ENCODE data around the gene SAP30BP. TPM values are rescaled to one million over a fixed set of nuclear protein-coding genes. Genes with fewer than 3 reads are reported as not detected.

The SAP30BP gene
- total RNA-seq, 1 experiment from 2014 or later = 149 TPM

DNA sequence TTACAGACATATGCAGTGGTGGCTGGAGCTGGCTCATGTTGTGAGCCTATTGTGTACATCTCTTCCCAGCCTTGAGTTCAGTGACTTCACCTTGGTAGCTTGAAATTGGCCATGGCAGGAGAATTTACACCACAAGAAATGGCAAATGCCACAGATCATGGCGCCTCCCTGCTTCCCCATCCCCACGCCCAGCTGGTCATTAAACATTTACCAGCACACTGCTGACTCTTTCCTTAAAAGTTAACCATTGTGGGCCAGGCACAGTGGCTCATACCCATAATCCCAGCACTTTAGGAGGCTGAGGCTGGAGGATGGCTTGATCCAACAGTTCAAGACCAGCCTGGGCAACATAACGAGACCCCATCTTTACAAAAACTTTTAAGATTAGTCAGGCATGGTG lies 31.5 kb downstream of the SAP30BP start:
- BruUV-seq (replicated peaks) = no TSS peak
- TF ChIP-seq CBX3 (IDR thresholded peaks at IDR 0.05; ENCODE audit: low read depth) (no peak), POLR2A (IDR thresholded peaks at IDR 0.05; ENCODE audit: borderline replicate concordance, extremely low read depth, insufficient read depth, insufficient read length) (no peak), RAD21 (IDR thresholded peaks at IDR 0.05; ENCODE audit: low read depth) (no peak), TCF7L2 (IDR thresholded peaks at IDR 0.05; ENCODE audit: borderline replicate concordance, extremely low read depth, insufficient read depth, insufficient read length) (no peak), EGR1 (IDR thresholded peaks at IDR 0.05; ENCODE audit: low read depth) (no peak), ELF1 (IDR thresholded peaks at IDR 0.05; ENCODE audit: borderline replicate concordance, low read depth) (no peak), ZNF274 (IDR thresholded peaks at IDR 0.05; ENCODE audit: low read depth, low read length) (no peak), ZFX (IDR thresholded peaks at IDR 0.05) (no peak), JUND (IDR thresholded peaks at IDR 0.05) (no peak), FOSL1 (IDR thresholded peaks at IDR 0.05; ENCODE audit: low read depth) (no peak), POLR2AphosphoS5 (IDR thresholded peaks at IDR 0.05; ENCODE audit: low read depth, low read length) (no peak), EZH2phosphoT487 (IDR thresholded peaks at IDR 0.05; ENCODE audit: borderline replicate concordance) (no peak), YY1 (IDR thresholded peaks at IDR 0.05; ENCODE audit: extremely low read depth, insufficient replicate concordance, low read depth, low read length) (no peak), SIN3A (IDR thresholded peaks at IDR 0.05; ENCODE audit: low read depth) (no peak)
- TF ChIP-seq, protein P1, sequence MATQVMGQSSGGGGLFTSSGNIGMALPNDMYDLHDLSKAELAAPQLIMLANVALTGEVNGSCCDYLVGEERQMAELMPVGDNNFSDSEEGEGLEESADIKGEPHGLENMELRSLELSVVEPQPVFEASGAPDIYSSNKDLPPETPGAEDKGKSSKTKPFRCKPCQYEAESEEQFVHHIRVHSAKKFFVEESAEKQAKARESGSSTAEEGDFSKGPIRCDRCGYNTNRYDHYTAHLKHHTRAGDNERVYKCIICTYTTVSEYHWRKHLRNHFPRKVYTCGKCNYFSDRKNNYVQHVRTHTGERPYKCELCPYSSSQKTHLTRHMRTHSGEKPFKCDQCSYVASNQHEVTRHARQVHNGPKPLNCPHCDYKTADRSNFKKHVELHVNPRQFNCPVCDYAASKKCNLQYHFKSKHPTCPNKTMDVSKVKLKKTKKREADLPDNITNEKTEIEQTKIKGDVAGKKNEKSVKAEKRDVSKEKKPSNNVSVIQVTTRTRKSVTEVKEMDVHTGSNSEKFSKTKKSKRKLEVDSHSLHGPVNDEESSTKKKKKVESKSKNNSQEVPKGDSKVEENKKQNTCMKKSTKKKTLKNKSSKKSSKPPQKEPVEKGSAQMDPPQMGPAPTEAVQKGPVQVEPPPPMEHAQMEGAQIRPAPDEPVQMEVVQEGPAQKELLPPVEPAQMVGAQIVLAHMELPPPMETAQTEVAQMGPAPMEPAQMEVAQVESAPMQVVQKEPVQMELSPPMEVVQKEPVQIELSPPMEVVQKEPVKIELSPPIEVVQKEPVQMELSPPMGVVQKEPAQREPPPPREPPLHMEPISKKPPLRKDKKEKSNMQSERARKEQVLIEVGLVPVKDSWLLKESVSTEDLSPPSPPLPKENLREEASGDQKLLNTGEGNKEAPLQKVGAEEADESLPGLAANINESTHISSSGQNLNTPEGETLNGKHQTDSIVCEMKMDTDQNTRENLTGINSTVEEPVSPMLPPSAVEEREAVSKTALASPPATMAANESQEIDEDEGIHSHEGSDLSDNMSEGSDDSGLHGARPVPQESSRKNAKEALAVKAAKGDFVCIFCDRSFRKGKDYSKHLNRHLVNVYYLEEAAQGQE (IDR thresholded peaks at IDR 0.05; ENCODE audit: low read depth) = no peak
- TF ChIP-seq, protein P2, sequence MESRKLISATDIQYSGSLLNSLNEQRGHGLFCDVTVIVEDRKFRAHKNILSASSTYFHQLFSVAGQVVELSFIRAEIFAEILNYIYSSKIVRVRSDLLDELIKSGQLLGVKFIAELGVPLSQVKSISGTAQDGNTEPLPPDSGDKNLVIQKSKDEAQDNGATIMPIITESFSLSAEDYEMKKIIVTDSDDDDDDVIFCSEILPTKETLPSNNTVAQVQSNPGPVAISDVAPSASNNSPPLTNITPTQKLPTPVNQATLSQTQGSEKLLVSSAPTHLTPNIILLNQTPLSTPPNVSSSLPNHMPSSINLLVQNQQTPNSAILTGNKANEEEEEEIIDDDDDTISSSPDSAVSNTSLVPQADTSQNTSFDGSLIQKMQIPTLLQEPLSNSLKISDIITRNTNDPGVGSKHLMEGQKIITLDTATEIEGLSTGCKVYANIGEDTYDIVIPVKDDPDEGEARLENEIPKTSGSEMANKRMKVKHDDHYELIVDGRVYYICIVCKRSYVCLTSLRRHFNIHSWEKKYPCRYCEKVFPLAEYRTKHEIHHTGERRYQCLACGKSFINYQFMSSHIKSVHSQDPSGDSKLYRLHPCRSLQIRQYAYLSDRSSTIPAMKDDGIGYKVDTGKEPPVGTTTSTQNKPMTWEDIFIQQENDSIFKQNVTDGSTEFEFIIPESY (IDR thresholded peaks at IDR 0.05; ENCODE audit: extremely low read depth, insufficient replicate concordance, low read length) = no peak
- TF ChIP-seq, protein P3, sequence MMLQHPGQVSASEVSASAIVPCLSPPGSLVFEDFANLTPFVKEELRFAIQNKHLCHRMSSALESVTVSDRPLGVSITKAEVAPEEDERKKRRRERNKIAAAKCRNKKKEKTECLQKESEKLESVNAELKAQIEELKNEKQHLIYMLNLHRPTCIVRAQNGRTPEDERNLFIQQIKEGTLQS (IDR thresholded peaks at IDR 0.05) = no peak
- TF ChIP-seq, protein P4, sequence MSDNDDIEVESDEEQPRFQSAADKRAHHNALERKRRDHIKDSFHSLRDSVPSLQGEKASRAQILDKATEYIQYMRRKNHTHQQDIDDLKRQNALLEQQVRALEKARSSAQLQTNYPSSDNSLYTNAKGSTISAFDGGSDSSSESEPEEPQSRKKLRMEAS (IDR thresholded peaks at IDR 0.05) = no peak
- peak overlapping the region; percentile 74 for H3K4me2 ChIP-seq (ENCODE audit: low read length)
- no peak overlapping the region for H2AFZ ChIP-seq (ENCODE audit: low read depth, low read length, poor library complexity, severe bottlenecking)
- ChIA-PET RAD21 (ENCODE audit: low non-redundant PET in 1 of 2, low total read pairs in 2 of 2, uncharacterized antibody in 2 of 2, unreplicated experiment in 2 of 2) (no interaction called here), CTCF (interaction anchor here (0.7 to 1.2 kb wide), 3 partner anchors 51 to 97 kb away, joined by 3 read pairs; partner anchors contain the start of gene SMIM5), POLR2A (interaction anchor here (0.7 to 1.5 kb wide), 2 partner anchors 9 to 31 kb away, joined by 3 to 6 read pairs; partner anchors contain the start of genes RECQL5 and SAP30BP)
- H3K9me3 ChIP-seq (ENCODE audit: control insufficient read depth in 1 of 2, insufficient read depth in 1 of 2, low read depth in 1 of 2, low read length in 2 of 2) = no peaks in the 10 kb centered on the region
- H3K4me3 ChIP-seq (replicated peaks in 1 of 2; ENCODE audit: low read depth in 1 of 2, low read length in 2 of 2) = no peak overlapping the region
- H3K79me2 ChIP-seq (ENCODE audit: insufficient read depth, low read length) = peaks cover 59% of the 10 kb centered on the region
- H3K4me1 ChIP-seq (ENCODE audit: control insufficient read depth in 1 of 2, insufficient read depth in 2 of 2, low read length in 2 of 2) = peaks cover 83 to 100% of the 10 kb centered on the region in 2 experiments
- H3K9ac ChIP-seq (ENCODE audit: low read length) = 0 out of 2 replicates have a peak overlapping the region, but pooled peaks have one; percentile 62
- no peaks in the 10 kb centered on the region for H3K9me2 ChIP-seq (ENCODE audit: insufficient read depth)
- intact Hi-C loops (cut with micrococcal nuclease) = no loop called here
- H3K27ac ChIP-seq (ENCODE audit: low read depth, low read length) = peak overlapping the region; percentile 94
- peaks cover 20 to 34% of the 10 kb centered on the region in 2 experiments; a peak in 3 of 4 replicates for H3K36me3 ChIP-seq (ENCODE audit: control insufficient read depth in 1 of 2, insufficient read depth in 2 of 2, low read length in 2 of 2)
- no peaks in the 10 kb centered on the region for H3K27me3 ChIP-seq (ENCODE audit: insufficient read depth, low read length)
- ATAC-seq = no peak
- H4K20me1 ChIP-seq (ENCODE audit: insufficient read depth) = no peaks in the 10 kb centered on the region
- DNase-seq (ENCODE audit: low read depth, low spot score) = no peak
